Measurements from ENCODE around the gene CEACAM4. TPM values are rescaled to one million over a fixed set of nuclear protein-coding genes. Genes with fewer than 3 reads are reported as not detected.

The CEACAM4 gene
- total RNA-seq, 1 experiment from 2014 or later = not detected

DNA sequence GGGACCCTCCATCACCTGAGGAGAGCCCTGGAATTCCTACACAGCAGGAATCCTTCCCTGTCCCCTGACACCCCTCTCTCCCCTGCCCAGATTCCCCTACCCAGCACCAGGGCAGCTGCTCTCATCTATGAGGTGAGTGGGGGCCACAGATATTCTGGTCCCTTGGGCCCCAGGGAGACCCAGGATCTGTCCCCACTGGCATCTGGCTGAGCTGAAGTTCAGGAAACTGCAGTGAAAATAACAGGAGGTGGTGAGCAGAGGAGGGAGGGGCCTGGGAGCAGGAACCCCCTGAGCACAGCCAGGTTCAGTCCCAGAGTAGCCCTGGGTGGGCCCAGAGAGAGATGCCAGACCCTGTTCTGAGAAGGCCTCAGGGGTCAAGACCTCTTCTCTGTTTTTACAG, 40.8 kb downstream of the CEACAM4 start:
- BruUV-seq (replicated peaks) = no TSS peak
- TF ChIP-seq SP1 (IDR thresholded peaks at IDR 0.05; ENCODE audit: low read depth) (no peak), TCF7L2 (IDR thresholded peaks at IDR 0.05; ENCODE audit: borderline replicate concordance, extremely low read depth, insufficient read depth, insufficient read length) (no peak), ATF3 (IDR thresholded peaks at IDR 0.05) (no peak), ZNF274 (IDR thresholded peaks at IDR 0.05; ENCODE audit: low read depth, low read length) (no peak), FOSL1 (IDR thresholded peaks at IDR 0.05; ENCODE audit: low read depth) (no peak), CBX3 (IDR thresholded peaks at IDR 0.05; ENCODE audit: low read depth) (no peak), JUND (IDR thresholded peaks at IDR 0.05) (no peak), EZH2phosphoT487 (IDR thresholded peaks at IDR 0.05; ENCODE audit: borderline replicate concordance) (no peak), SIN3A (IDR thresholded peaks at IDR 0.05; ENCODE audit: low read depth) (no peak), POLR2AphosphoS5 (IDR thresholded peaks at IDR 0.05; ENCODE audit: low read depth, low read length) (no peak)
- TF ChIP-seq, protein P1, sequence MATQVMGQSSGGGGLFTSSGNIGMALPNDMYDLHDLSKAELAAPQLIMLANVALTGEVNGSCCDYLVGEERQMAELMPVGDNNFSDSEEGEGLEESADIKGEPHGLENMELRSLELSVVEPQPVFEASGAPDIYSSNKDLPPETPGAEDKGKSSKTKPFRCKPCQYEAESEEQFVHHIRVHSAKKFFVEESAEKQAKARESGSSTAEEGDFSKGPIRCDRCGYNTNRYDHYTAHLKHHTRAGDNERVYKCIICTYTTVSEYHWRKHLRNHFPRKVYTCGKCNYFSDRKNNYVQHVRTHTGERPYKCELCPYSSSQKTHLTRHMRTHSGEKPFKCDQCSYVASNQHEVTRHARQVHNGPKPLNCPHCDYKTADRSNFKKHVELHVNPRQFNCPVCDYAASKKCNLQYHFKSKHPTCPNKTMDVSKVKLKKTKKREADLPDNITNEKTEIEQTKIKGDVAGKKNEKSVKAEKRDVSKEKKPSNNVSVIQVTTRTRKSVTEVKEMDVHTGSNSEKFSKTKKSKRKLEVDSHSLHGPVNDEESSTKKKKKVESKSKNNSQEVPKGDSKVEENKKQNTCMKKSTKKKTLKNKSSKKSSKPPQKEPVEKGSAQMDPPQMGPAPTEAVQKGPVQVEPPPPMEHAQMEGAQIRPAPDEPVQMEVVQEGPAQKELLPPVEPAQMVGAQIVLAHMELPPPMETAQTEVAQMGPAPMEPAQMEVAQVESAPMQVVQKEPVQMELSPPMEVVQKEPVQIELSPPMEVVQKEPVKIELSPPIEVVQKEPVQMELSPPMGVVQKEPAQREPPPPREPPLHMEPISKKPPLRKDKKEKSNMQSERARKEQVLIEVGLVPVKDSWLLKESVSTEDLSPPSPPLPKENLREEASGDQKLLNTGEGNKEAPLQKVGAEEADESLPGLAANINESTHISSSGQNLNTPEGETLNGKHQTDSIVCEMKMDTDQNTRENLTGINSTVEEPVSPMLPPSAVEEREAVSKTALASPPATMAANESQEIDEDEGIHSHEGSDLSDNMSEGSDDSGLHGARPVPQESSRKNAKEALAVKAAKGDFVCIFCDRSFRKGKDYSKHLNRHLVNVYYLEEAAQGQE (IDR thresholded peaks at IDR 0.05; ENCODE audit: low read depth) = no peak
- H3K36me3 ChIP-seq (ENCODE audit: control insufficient read depth in 1 of 2, insufficient read depth in 2 of 2, low read length in 2 of 2) = no peaks in the 10 kb centered on the region
- no peak overlapping the region for H3K27ac ChIP-seq (ENCODE audit: low read depth, low read length)
- no peak overlapping the region for H3K9ac ChIP-seq (ENCODE audit: low read length)
- intact Hi-C loops (cut with micrococcal nuclease) = no loop called here
- ATAC-seq = no peak
- H3K9me2 ChIP-seq (ENCODE audit: insufficient read depth) = no peaks in the 10 kb centered on the region
- RAD21 ChIA-PET (ENCODE audit: low non-redundant PET in 1 of 2, low total read pairs in 2 of 2, uncharacterized antibody in 2 of 2, unreplicated experiment in 2 of 2) = no interaction called here
- no peak overlapping the region for H2AFZ ChIP-seq (ENCODE audit: low read depth, low read length, poor library complexity, severe bottlenecking)
- no peak overlapping the region for H3K4me3 ChIP-seq (replicated peaks in 1 of 2; ENCODE audit: low read depth in 1 of 2, low read length in 2 of 2)
- H3K4me2 ChIP-seq (ENCODE audit: low read length) = no peak overlapping the region
- no peaks in the 10 kb centered on the region for H3K4me1 ChIP-seq (ENCODE audit: control insufficient read depth in 1 of 2, insufficient read depth in 2 of 2, low read length in 2 of 2)
- CTCF ChIA-PET = no interaction called here
- POLR2A ChIA-PET = no interaction called here
- H3K9me3 ChIP-seq (ENCODE audit: control insufficient read depth in 1 of 2, insufficient read depth in 1 of 2, low read depth in 1 of 2, low read length in 2 of 2) = peaks cover 0 to 6% of the 10 kb centered on the region in 2 experiments; a peak in 2 of 4 replicates
- no peaks in the 10 kb centered on the region for H4K20me1 ChIP-seq (ENCODE audit: insufficient read depth)
- 0 out of 2 replicates have a peak, but pooled peaks cover 4% of the 10 kb centered on the region for H3K27me3 ChIP-seq (ENCODE audit: insufficient read depth, low read length)
- no peaks in the 10 kb centered on the region for H3K79me2 ChIP-seq (ENCODE audit: insufficient read depth, low read length)
- DNase-seq (ENCODE audit: low read depth, low spot score) = no peak

Data from HCT116 (cell line).